ENCODE results near the gene DCLK2.

DNA sequence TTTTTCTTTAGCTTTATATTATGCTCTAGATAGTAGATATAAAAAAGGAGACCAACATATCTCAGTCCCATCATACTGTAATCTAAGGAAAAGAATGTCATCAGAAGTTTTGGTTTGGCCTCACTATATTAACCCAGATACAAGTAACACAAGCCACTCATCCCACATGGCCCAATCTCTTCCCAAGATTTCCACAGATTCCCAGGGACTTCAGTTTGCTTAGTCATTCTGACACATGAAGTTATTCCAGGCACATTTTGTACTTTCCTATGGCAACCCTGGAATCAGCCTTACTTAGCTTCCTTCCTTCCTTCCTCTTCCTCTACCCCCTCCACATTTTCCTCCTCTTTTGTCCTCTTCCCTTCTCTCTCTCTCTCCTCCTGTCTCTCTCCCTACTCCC, 21.7 kb upstream of the DCLK2 start:
- TF ChIP-seq POLR2A (IDR thresholded peaks at IDR 0.05; ENCODE audit: low read length) = no peak
- TF ChIP-seq GATA1 (IDR thresholded peaks at IDR 0.05; ENCODE audit: low read depth, low read length) = no peak

All from erythroblast (primary cell).